C1 segment of cervical spinal cord (tissue), 14 donors: ENCODE results near the gene LTBP4.

ENCODE experiments used
- DNase-seq, 14 donors: peaks; one replicate each; lab custom pipeline; 2025; lab: John Stamatoyannopoulos, UW

LTBP4 gene

GRCh38 chr19:40597329-40597838 lies 3.8 kb upstream of the LTBP4 start:
- no peak for DNase-seq

GRCh38 chr19:40598121-40598917 lies 2.9 kb upstream of the LTBP4 start:
- peak; percentile 26 to 87 (median 64) for DNase-seq

GRCh38 chr19:40598918-40599307 lies 2.3 kb upstream of the LTBP4 start:
- DNase-seq, result no peak

GRCh38 chr19:40599331-40599901 lies 1.8 kb upstream of the LTBP4 start:
- no peak for DNase-seq

- peak in 4 of 14 donors; percentile 10 to 53 (median 20) for DNase-seq
Observed at GRCh38 chr19:40599902-40600569, 1.1 kb upstream of the LTBP4 start.

- DNase-seq, result no peak
Observed at GRCh38 chr19:40600570-40601133, 517 bp upstream of the LTBP4 start.

GRCh38 chr19:40603071-40603388 lies 1.9 kb downstream of the LTBP4 start:
- no peak for DNase-seq

- peak in 13 of 14 donors; percentile 13 to 83 (median 62) for DNase-seq
Observed at GRCh38 chr19:40603389-40604170, 2.4 kb downstream of the LTBP4 start.

GRCh38 chr19:40604171-40604646 lies 3.0 kb downstream of the LTBP4 start:
- DNase-seq, result no peak

- DNase-seq, result no peak
Observed at GRCh38 chr19:40604647-40605215, 3.6 kb downstream of the LTBP4 start.

GRCh38 chr19:40605216-40605971 lies 4.2 kb downstream of the LTBP4 start:
- DNase-seq, result peak in 3 of 14 donors; percentile 9 to 34 (median 24)

GRCh38 chr19:40607311-40608239 lies 6.4 kb downstream of the LTBP4 start:
- no peak for DNase-seq

GRCh38 chr19:40608240-40608621 lies 7.1 kb downstream of the LTBP4 start:
- DNase-seq, result no peak

GRCh38 chr19:40608957-40609356 lies 7.8 kb downstream of the LTBP4 start:
- no peak for DNase-seq

GRCh38 chr19:40609561-40610395 lies 8.6 kb downstream of the LTBP4 start:
- DNase-seq, result peak in 10 of 14 donors; percentile 19 to 73 (median 40)

GRCh38 chr19:40610396-40611064 lies 9.4 kb downstream of the LTBP4 start:
- peak in 7 of 14 donors; percentile 21 to 58 (median 50) for DNase-seq

GRCh38 chr19:40611096-40611495 lies 9.9 kb downstream of the LTBP4 start:
- DNase-seq, result no peak
